ENCODE data around the gene BRIP1.
A peak's percentile ranks its signal among the peaks of the same experiment; 100 is the strongest.

BRIP1 gene

GRCh38 chr17:61709567-61709966, 153.8 kb downstream of the BRIP1 start:
- TF ChIP-seq OSR1 (CRISPR knock-in tag; IDR thresholded peaks at IDR 0.05), result no peak
- TF ChIP-seq BACH2 (CRISPR knock-in tag; IDR thresholded peaks at IDR 0.05; ENCODE audit: borderline replicate concordance), result no peak
- no peak for TF ChIP-seq RARB (CRISPR knock-in tag; IDR thresholded peaks at IDR 0.05)
- TF ChIP-seq TOX (CRISPR knock-in tag; IDR thresholded peaks at IDR 0.05; ENCODE audit: borderline replicate concordance), result no peak
- no peak for TF ChIP-seq ZNF565 (CRISPR knock-in tag; conservative IDR thresholded peaks at IDR 0.05; ENCODE audit: low read depth)
- no peak for TF ChIP-seq ZNF70 (CRISPR knock-in tag; IDR thresholded peaks at IDR 0.05)
- no peak for TF ChIP-seq GLIS3 (CRISPR knock-in tag; IDR thresholded peaks at IDR 0.05)
- no peak for TF ChIP-seq TCF4 (CRISPR knock-in tag; IDR thresholded peaks at IDR 0.05; ENCODE audit: borderline replicate concordance)
- TF ChIP-seq ZNF8 (CRISPR knock-in tag; IDR thresholded peaks at IDR 0.05), result no peak
- no peak for TF ChIP-seq CSRNP3 (CRISPR knock-in tag; IDR thresholded peaks at IDR 0.05)
- no peak for TF ChIP-seq CSDC2 (CRISPR knock-in tag; IDR thresholded peaks at IDR 0.05)
- TF ChIP-seq ZC3H10 (CRISPR knock-in tag; IDR thresholded peaks at IDR 0.05), result no peak
- no peak for TF ChIP-seq CREB5 (CRISPR knock-in tag; IDR thresholded peaks at IDR 0.05; ENCODE audit: low read depth)
- TF ChIP-seq ESRRG (CRISPR knock-in tag; IDR thresholded peaks at IDR 0.05), result no peak
- TF ChIP-seq ISL1 (CRISPR knock-in tag; IDR thresholded peaks at IDR 0.05), result no peak
- TF ChIP-seq ARNTL (CRISPR knock-in tag; IDR thresholded peaks at IDR 0.05; ENCODE audit: borderline replicate concordance, low read depth), result no peak
- no peak for TF ChIP-seq POU6F1 (CRISPR knock-in tag; IDR thresholded peaks at IDR 0.05; ENCODE audit: borderline replicate concordance, low read depth)
- TF ChIP-seq SNAI2 (CRISPR knock-in tag; IDR thresholded peaks at IDR 0.05), result no peak
- TF ChIP-seq ZFP30 (CRISPR knock-in tag; IDR thresholded peaks at IDR 0.05), result no peak
- no peak for ATAC-seq

- ATAC-seq, result no peak
- TF ChIP-seq CSRNP3 (CRISPR knock-in tag; IDR thresholded peaks at IDR 0.05) (no peak), BACH2 (CRISPR knock-in tag; IDR thresholded peaks at IDR 0.05; ENCODE audit: borderline replicate concordance) (no peak), SNAI2 (CRISPR knock-in tag; IDR thresholded peaks at IDR 0.05) (no peak), GLIS3 (CRISPR knock-in tag; IDR thresholded peaks at IDR 0.05) (no peak), PATZ1 (CRISPR knock-in tag; IDR thresholded peaks at IDR 0.05; ENCODE audit: borderline replicate concordance) (no peak), ISL1 (CRISPR knock-in tag; IDR thresholded peaks at IDR 0.05) (no peak), POU6F1 (CRISPR knock-in tag; IDR thresholded peaks at IDR 0.05; ENCODE audit: borderline replicate concordance, low read depth) (no peak)
Measured at GRCh38 chr17:61704935-61705449, 158.3 kb downstream of the BRIP1 start.

- TF ChIP-seq ZNF8 (CRISPR knock-in tag; IDR thresholded peaks at IDR 0.05), result peak; percentile 86
- TF ChIP-seq ESRRG (CRISPR knock-in tag; IDR thresholded peaks at IDR 0.05), result no peak
- ATAC-seq, result no peak
Measured at GRCh38 chr17:61702450-61702849, 160.9 kb downstream of the BRIP1 start.

Data from SK-N-SH treated with all-trans-retinoic acid at 6 μM for 48 hours (cell line).